ENCODE measurements around the gene MAN2C1.

Gene MAN2C1

GRCh38 chr15:75361361-75361988 is 6.9 kb downstream of the MAN2C1 start:
- H3K4me3 ChIP-seq (ENCODE audit: low read depth, low read length): no peak overlapping the region
- TF ChIP-seq CTCF (IDR thresholded peaks at IDR 0.05; ENCODE audit: borderline replicate concordance, insufficient read depth, low read depth, low read length): no peak

GRCh38 chr15:75360856-75361255 is 7.6 kb downstream of the MAN2C1 start:
- TF ChIP-seq CTCF (IDR thresholded peaks at IDR 0.05; ENCODE audit: borderline replicate concordance, insufficient read depth, low read depth, low read length): no peak
- H3K4me3 ChIP-seq (ENCODE audit: low read depth, low read length): no peak overlapping the region

- no peak overlapping the region for H3K4me3 ChIP-seq (ENCODE audit: low read depth, low read length)
- TF ChIP-seq CTCF (IDR thresholded peaks at IDR 0.05; ENCODE audit: borderline replicate concordance, insufficient read depth, low read depth, low read length): no peak
Observed at GRCh38 chr15:75360391-75360790, 8.0 kb downstream of the MAN2C1 start.

GRCh38 chr15:75359537-75360250 is 8.7 kb downstream of the MAN2C1 start:
- no peak overlapping the region for H3K4me3 ChIP-seq (ENCODE audit: low read depth, low read length)
- no peak for TF ChIP-seq CTCF (IDR thresholded peaks at IDR 0.05; ENCODE audit: borderline replicate concordance, insufficient read depth, low read depth, low read length)

GRCh38 chr15:75358771-75359536 is 9.5 kb downstream of the MAN2C1 start:
- TF ChIP-seq CTCF (IDR thresholded peaks at IDR 0.05; ENCODE audit: borderline replicate concordance, insufficient read depth, low read depth, low read length): no peak
- no peak overlapping the region for H3K4me3 ChIP-seq (ENCODE audit: low read depth, low read length)

- no peak for TF ChIP-seq CTCF (IDR thresholded peaks at IDR 0.05; ENCODE audit: borderline replicate concordance, insufficient read depth, low read depth, low read length)
Observed at GRCh38 chr15:75357976-75358673, 10.3 kb downstream of the MAN2C1 start.

More at GRCh38 chr15:75357976-75358673, 10.3 kb downstream of the MAN2C1 start:
- H3K4me3 ChIP-seq (ENCODE audit: low read depth, low read length): no peak overlapping the region

Data from GM12875 (cell line).